Activated T-cell treated with anti-CD3 and anti-CD28 coated beads, Interleukin-2, amount 50 U/mL, for 4 hours (primary cell): ENCODE data around the gene KLHL36. TPM values are rescaled to one million over a fixed set of nuclear protein-coding genes. Genes with fewer than 3 reads are reported as not detected.
"Not testable (repeated sequence)": the region's sequence is repeated elsewhere in the genome, so short reads cannot be mapped to it uniquely, and the experiment has no call there.

ENCODE experiments used
- ATAC-seq, 2 donors: fragments of 200-7000 bp; cut with Tn5 transposase; one replicate each; pipeline ENCODE4 v1.10.0; 2021
- DNase-seq: peaks from one replicate; pipeline ENCODE4 v3.0.0-alpha.2; 2020
- H3K27me3 Mint-ChIP-seq: one replicate; pipeline ENCODE4 v1.8.0; 2021; ENCODE audit warnings: low read depth, mixed read lengths
- H3K36me3 Mint-ChIP-seq: one replicate; pipeline ENCODE4 v1.8.0; 2022; ENCODE audit warnings: mixed read lengths; ENCODE audit not compliant: insufficient read depth
- H3K4me1 Mint-ChIP-seq: one replicate; pipeline ENCODE4 v1.8.0; 2021; ENCODE audit warnings: low read depth, mixed read lengths
- H3K4me3 Mint-ChIP-seq: one replicate; pipeline ENCODE4 v1.8.0; 2021; ENCODE audit warnings: mild to moderate bottlenecking, moderate library complexity, mixed read lengths
- H3K9me3 Mint-ChIP-seq: one replicate; pipeline ENCODE4 v1.8.0; 2021; ENCODE audit warnings: mixed read lengths
- total RNA-seq, 3 donors: library from RNA; stranded (reverse); gene quantifications; one replicate each; pipeline ENCODE4 v1.2.1, GENCODE V29; 2021

Gene KLHL36
- total RNA-seq, 3 donors from 2014 or later = 28.9 to 32.1 (median 31.0) TPM

DNA sequence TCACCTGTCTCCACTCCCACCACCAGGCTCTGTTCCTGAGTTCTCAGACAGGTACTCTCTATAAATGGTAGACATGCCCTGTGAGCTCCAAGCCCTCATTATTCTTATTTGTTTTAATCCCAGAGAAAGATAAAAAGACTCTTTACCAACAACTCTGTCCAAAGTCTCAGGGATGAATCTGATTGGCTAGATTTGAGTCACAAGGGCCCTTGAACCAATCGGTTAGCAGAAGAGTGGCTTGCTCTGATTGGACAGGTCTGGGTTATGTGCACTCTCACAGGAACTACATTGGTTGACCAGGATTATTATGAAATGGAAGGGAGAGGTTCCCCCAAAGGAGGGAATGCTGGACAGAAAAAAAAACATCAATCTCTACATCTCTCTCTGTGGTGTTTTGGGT is 37.9 kb upstream of the KLHL36 start:
- DNase-seq (no peak), ATAC-seq (no peak)
- Mint-ChIP-seq H3K9me3 (no peaks in the 10 kb centered on the region), H3K4me3 (no peak overlapping the region), H3K36me3 (peaks cover 32% of the 10 kb centered on the region), H3K4me1 (peaks cover 100% of the 10 kb centered on the region), H3K27me3 (no peaks in the 10 kb centered on the region)

GRCh38 chr16:84611041-84611440 is 37.3 kb upstream of the KLHL36 start:
- Mint-ChIP-seq H3K4me1 (peaks cover 100% of the 10 kb centered on the region), H3K36me3 (peaks cover 36% of the 10 kb centered on the region), H3K27me3 (no peaks in the 10 kb centered on the region), H3K4me3 (no peak overlapping the region), H3K9me3 (no peaks in the 10 kb centered on the region)
- ATAC-seq = no peak
- DNase-seq = no peak

DNA sequence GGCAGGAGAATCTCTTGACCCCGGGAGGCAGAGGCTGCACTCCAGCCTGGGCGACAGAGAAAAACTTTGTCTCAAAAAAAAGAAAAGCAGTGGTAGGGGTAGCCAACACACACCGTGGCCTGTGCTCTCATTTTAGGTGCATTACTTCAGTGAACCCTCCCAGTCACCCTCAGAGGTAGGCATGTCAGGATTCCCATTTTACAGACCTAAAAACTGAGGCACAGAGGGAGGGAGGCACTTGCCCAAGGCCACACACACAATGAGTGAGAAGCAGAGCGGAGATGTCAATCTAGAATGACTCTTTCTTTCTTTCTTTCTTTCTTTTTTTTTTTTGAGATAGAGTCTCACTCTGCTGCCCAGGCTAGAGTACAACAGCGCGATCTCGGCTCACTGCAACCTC is 35.6 kb upstream of the KLHL36 start:
- Mint-ChIP-seq H3K4me1 (peaks cover 89% of the 10 kb centered on the region), H3K4me3 (no peak overlapping the region), H3K27me3 (no peaks in the 10 kb centered on the region), H3K36me3 (peaks cover 32% of the 10 kb centered on the region), H3K9me3 (no peaks in the 10 kb centered on the region)
- ATAC-seq = no peak
- no peak for DNase-seq

GRCh38 chr16:84613408-84614072 is 34.8 kb upstream of the KLHL36 start:
- Mint-ChIP-seq H3K9me3 (no peaks in the 10 kb centered on the region), H3K4me3 (peak overlapping the region; percentile 67), H3K4me1 (peaks cover 80% of the 10 kb centered on the region), H3K36me3 (peaks cover 32% of the 10 kb centered on the region), H3K27me3 (no peaks in the 10 kb centered on the region)
- ATAC-seq (no peak), DNase-seq (no peak)

DNA sequence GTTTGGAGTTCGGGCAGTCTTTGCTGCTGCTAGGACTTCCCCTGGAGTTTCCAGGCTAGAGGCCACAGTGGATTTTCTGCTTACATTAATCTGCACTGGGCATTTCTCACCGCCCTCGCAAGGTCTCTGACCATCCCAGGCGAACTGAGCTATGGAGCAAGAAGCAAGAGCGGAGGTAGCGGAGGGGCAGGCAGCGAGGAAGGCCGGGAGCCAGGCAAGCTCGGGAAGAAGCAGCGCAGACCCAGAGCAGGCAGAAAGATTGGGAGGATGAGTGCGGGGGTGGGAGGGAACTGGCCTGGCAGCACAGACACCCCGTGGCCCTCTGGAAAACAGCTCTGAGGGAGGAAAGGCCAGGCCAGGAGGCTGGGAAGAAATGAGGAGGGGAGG is 34.2 kb upstream of the KLHL36 start:
- H3K36me3 Mint-ChIP-seq = peaks cover 32% of the 10 kb centered on the region
- peak overlapping the region; percentile 67 for H3K4me3 Mint-ChIP-seq
- ATAC-seq (no peak), DNase-seq (no peak)
- H3K4me1 Mint-ChIP-seq = peaks cover 78% of the 10 kb centered on the region
- H3K9me3 Mint-ChIP-seq = no peaks in the 10 kb centered on the region
- no peaks in the 10 kb centered on the region for H3K27me3 Mint-ChIP-seq

DNA sequence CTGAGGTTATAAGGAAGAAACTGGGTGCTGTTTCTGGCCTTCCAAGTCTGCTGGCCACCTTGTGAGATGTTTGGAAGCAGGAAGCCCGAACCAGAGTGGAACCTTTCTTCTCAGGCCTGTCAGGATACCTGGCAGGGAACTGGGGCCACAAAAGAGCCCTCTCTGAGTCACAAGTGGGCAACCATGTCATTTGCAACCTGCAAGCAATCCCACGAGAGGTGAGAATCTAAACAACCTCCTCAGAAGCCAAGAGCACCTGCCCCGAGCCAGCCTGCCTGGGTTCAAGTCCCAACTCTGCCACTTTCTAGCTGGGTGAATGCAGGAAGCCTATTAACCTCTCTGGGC is 33.7 kb upstream of the KLHL36 start:
- Mint-ChIP-seq H3K27me3 (no peaks in the 10 kb centered on the region), H3K4me3 (peak overlapping the region; percentile 95), H3K9me3 (no peaks in the 10 kb centered on the region), H3K4me1 (peaks cover 75% of the 10 kb centered on the region), H3K36me3 (peaks cover 32% of the 10 kb centered on the region)
- ATAC-seq = no peak
- no peak for DNase-seq

GRCh38 chr16:84614968-84615813 is 33.1 kb upstream of the KLHL36 start:
- H3K9me3 Mint-ChIP-seq = no peaks in the 10 kb centered on the region
- DNase-seq (no peak), ATAC-seq (no peak)
- peaks cover 27% of the 10 kb centered on the region for H3K36me3 Mint-ChIP-seq
- H3K27me3 Mint-ChIP-seq = no peaks in the 10 kb centered on the region
- H3K4me1 Mint-ChIP-seq = peaks cover 69% of the 10 kb centered on the region
- peak overlapping the region; percentile 95 for H3K4me3 Mint-ChIP-seq

DNA sequence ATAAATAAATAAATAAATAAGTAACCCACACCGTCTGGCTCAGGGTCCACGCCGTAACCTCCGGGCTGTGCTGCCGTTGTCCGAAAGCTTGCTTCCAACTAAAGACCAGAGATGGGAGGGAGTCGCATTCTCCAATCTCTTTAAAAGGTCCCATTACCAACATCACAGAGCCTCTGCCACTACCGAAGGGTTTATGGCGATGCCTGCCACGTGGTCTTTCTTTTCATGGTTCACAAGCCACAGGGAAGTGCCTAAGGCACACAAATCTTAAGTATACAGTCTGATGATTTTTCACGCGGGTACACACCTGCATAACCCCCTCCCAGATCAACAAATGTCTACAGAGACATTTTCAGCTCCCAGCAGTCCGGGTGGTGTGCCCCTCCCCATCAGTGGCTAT is 31.8 kb upstream of the KLHL36 start:
- ATAC-seq = no peak
- peaks cover 56% of the 10 kb centered on the region for H3K4me1 Mint-ChIP-seq

GRCh38 chr16:84617041-84617790 is 31.1 kb upstream of the KLHL36 start:
- Mint-ChIP-seq H3K4me1 (peaks cover 54% of the 10 kb centered on the region), H3K27me3 (no peaks in the 10 kb centered on the region), H3K9me3 (no peaks in the 10 kb centered on the region), H3K36me3 (peaks cover 17% of the 10 kb centered on the region), H3K4me3 (peak overlapping the region; percentile 95)
- peak; percentile 39 for DNase-seq
- peak; percentile 63 to 66 for ATAC-seq

More for the DNA sequence above, 31.8 kb upstream of the KLHL36 start:
- Mint-ChIP-seq H3K27me3 (no peaks in the 10 kb centered on the region), H3K4me3 (peak overlapping the region; percentile 95), H3K9me3 (no peaks in the 10 kb centered on the region), H3K36me3 (peaks cover 20% of the 10 kb centered on the region)
- DNase-seq = no peak

- H3K36me3 Mint-ChIP-seq = peaks cover 17% of the 10 kb centered on the region
These were observed 30.3 kb upstream of the KLHL36 start, which contains the start of gene COTL1 for GRCh38 chr16:84617791-84618580. Gene COTL1, minus strand, starts transcription at chr16:84618078. Its CDS starts 164 bp downstream, at chr16:84617914.

DNA sequence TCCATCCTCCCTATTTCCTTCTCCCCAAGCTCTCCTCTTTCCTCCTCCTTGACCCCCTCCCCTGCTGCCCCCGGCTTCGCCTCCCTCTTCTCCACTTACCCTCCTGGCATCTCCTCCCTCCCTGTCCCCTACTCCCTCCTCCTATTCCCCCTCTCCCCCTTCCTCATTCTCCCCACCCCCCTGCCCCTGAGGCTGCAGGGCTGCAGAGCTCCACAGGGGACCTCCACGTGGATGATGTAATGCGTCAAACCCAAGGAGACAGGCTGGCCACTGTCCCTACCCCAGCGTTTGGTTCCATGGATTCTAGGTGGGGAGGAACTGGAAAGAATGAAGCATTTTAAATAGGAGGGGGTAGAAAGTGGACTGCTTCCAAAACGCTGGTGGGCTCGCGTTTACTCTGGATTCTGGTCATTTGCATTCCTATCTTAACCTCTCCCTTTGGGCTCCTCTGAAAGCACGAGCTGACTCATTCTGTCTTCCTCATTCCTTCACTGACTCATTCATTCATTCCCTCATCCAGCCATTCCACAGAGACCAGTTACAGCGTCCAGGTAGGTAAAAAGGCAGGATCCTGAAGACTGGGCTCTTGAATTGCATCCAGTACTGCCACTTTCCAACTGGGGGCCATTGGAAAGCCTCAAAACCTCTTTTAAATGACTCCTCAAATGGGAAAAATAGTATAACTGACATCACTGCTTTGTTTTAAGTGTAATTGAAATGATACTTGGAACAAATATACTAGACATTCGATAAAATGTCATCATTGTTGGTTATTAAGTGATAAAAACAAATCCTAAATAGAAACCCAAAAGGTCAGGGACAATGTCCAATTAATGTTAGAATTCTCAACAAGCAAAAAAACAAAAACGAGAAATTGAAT is 29.5 kb upstream of the KLHL36 start:
- Mint-ChIP-seq H3K4me3 (peak overlapping the region; percentile 49), H3K36me3 (peaks cover 9% of the 10 kb centered on the region), H3K9me3 (no peaks in the 10 kb centered on the region), H3K27me3 (no peaks in the 10 kb centered on the region), H3K4me1 (peaks cover 39% of the 10 kb centered on the region)
- DNase-seq = no peak
- ATAC-seq = no peak

More at GRCh38 chr16:84617791-84618580, 30.3 kb upstream of the KLHL36 start, which contains the start of gene COTL1:
- ATAC-seq (peak; percentile 84 to 88), DNase-seq (peak; percentile 97)
- no peaks in the 10 kb centered on the region for H3K9me3 Mint-ChIP-seq
- no peaks in the 10 kb centered on the region for H3K27me3 Mint-ChIP-seq
- H3K4me3 Mint-ChIP-seq = peak within 1 kb of the TSS; percentile 95
- H3K4me1 Mint-ChIP-seq = peaks cover 47% of the 10 kb centered on the region

DNA sequence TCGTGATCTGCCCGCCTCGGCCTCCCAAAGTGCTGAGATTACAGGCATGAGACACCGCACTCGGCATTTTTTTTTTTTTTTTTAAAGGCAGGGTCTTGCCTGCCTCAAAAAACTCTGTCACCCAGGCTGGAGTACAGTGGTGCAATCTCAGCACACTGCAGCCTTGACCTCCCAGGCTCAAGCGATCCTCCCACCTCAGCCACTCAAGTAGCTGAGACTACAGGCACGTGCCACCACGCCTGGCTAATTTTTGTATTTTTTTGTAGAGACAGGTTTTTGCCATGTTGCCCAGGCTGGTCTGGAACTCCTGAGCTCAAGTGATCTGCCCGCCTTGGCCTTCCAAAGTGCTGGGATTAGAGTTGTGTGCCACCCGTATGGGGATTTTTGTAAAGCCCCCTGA is 27.4 kb upstream of the KLHL36 start:
- not testable (repeated sequence) for ATAC-seq, DNase-seq, H3K27me3 Mint-ChIP-seq, H3K4me3 Mint-ChIP-seq, H3K9me3 Mint-ChIP-seq, H3K36me3 Mint-ChIP-seq
- H3K4me1 Mint-ChIP-seq = peaks cover 18% of the 10 kb centered on the region

GRCh38 chr16:84625556-84625955 is 22.8 kb upstream of the KLHL36 start:
- ATAC-seq = no peak
- Mint-ChIP-seq H3K27me3 (no peaks in the 10 kb centered on the region), H3K4me3 (no peak overlapping the region)

More at GRCh38 chr16:84625556-84625955, 22.8 kb upstream of the KLHL36 start:
- peaks cover 15% of the 10 kb centered on the region for H3K4me1 Mint-ChIP-seq
- DNase-seq = no peak
- no peaks in the 10 kb centered on the region for H3K9me3 Mint-ChIP-seq
- H3K36me3 Mint-ChIP-seq = no peaks in the 10 kb centered on the region
